MM.1S (cell line): ENCODE data around the gene MPDU1.

Experiments used
- CTCF ChIP-seq: fragments of 300-600 bp; sonication (generic); IDR thresholded peaks from 2 replicates; pipeline ENCODE4 v1.5.1; 2016; ENCODE audit warnings: antibody characterized with exemption, low read length, mixed read lengths
- EZH2 ChIP-seq: fragments of 300-600 bp; sonication (generic); optimal IDR thresholded peaks from 2 replicates; pipeline ENCODE3; 2017; ENCODE audit warnings: low read depth, mild to moderate bottlenecking, antibody characterized with exemption, low read length, mixed read lengths

- no peak for TF ChIP-seq CTCF
- TF ChIP-seq EZH2 = no peak
Measured at GRCh38 chr17:7633093-7633492, 49.4 kb downstream of the MPDU1 start.
